Keratinocyte (primary cell): ENCODE data around the gene KCNQ2.

Experiments
- EZH2 ChIP-seq: IDR thresholded peaks from one replicate; pipeline ENCODE4 v1.6.1; 2012; ENCODE audit warnings: inconsistent platforms, mild to moderate bottlenecking, low read length, moderate library complexity
- TF ChIP-seq, protein P1 (sequence below), 3 experiments: IDR thresholded peaks in 1 of 3; conservative IDR thresholded peaks in 1 of 3; optimal IDR thresholded peaks in 1 of 3; 2 replicates in 2 of 3; 3 replicates in 1 of 3; pipeline versions ENCODE3 to v1.5.1; 2011; ENCODE audit warnings: low read length in 3 of 3, mild to moderate bottlenecking in 3 of 3, moderate library complexity in 2 of 3, control low read depth in 1 of 3, inconsistent platforms in 1 of 3; ENCODE audit not compliant: insufficient read depth in 2 of 3; ENCODE audit errors: extremely low read depth in 1 of 3

DNA sequence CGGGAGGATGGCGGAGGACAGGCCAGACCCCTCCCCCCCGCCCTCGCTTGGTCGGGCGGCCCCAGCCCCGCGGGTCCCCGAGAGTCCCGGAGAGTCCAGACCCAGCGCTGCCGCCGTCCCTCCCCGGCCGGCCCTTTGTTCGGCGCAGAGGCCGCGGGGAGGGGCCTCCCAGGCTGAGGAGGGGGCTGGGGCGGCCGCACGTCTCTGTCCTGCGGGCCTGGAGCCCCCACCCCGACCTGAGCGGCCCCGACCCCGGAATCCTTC lies 806 bp downstream of the KCNQ2 start:
- TF ChIP-seq EZH2: no peak
- TF ChIP-seq, protein P1, sequence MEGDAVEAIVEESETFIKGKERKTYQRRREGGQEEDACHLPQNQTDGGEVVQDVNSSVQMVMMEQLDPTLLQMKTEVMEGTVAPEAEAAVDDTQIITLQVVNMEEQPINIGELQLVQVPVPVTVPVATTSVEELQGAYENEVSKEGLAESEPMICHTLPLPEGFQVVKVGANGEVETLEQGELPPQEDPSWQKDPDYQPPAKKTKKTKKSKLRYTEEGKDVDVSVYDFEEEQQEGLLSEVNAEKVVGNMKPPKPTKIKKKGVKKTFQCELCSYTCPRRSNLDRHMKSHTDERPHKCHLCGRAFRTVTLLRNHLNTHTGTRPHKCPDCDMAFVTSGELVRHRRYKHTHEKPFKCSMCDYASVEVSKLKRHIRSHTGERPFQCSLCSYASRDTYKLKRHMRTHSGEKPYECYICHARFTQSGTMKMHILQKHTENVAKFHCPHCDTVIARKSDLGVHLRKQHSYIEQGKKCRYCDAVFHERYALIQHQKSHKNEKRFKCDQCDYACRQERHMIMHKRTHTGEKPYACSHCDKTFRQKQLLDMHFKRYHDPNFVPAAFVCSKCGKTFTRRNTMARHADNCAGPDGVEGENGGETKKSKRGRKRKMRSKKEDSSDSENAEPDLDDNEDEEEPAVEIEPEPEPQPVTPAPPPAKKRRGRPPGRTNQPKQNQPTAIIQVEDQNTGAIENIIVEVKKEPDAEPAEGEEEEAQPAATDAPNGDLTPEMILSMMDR (optimal IDR thresholded peaks at IDR 0.05 in 1 of 3, IDR thresholded peaks at IDR 0.05 in 1 of 3, conservative IDR thresholded peaks at IDR 0.05 in 1 of 3; ENCODE audit: extremely low read depth in 1 of 3, insufficient read depth in 2 of 3, low read length in 3 of 3): no peak
